CD4-positive, alpha-beta T cell treated with Interleukin-15 for 1 hour (primary cell): Measurements from ENCODE around the gene MLPH.

Experiments used
- DNase-seq: peaks from one replicate; pipeline ENCODE4 v3.0.0-alpha.2; 2020

The MLPH gene

GRCh38 chr2:237503201-237503600, 16.1 kb downstream of the MLPH start:
- no peak for DNase-seq

- DNase-seq, result no peak
Observed at GRCh38 chr2:237505188-237505939, 18.3 kb downstream of the MLPH start.

- DNase-seq, result no peak
Observed at GRCh38 chr2:237507512-237507911, 20.5 kb downstream of the MLPH start.

- no peak for DNase-seq
Observed at GRCh38 chr2:237508361-237508760, 21.3 kb downstream of the MLPH start.

- DNase-seq, result no peak
Observed at GRCh38 chr2:237509151-237509550, 22.1 kb downstream of the MLPH start.

- no peak for DNase-seq
Observed at GRCh38 chr2:237509905-237510304, 22.9 kb downstream of the MLPH start.

GRCh38 chr2:237510502-237511217, 23.6 kb downstream of the MLPH start:
- DNase-seq, result no peak

- no peak for DNase-seq
Observed at GRCh38 chr2:237511433-237511832, 24.4 kb downstream of the MLPH start.

- no peak for DNase-seq
Observed at GRCh38 chr2:237511885-237512405, 24.9 kb downstream of the MLPH start.

GRCh38 chr2:237512774-237513466, 25.9 kb downstream of the MLPH start:
- peak; percentile 70 for DNase-seq

- DNase-seq, result no peak
Observed at GRCh38 chr2:237513693-237514092, 26.6 kb downstream of the MLPH start.

GRCh38 chr2:237514474-237515130, 27.6 kb downstream of the MLPH start:
- no peak for DNase-seq

GRCh38 chr2:237515166-237515565, 28.1 kb downstream of the MLPH start:
- DNase-seq, result no peak

GRCh38 chr2:237515621-237516275, 28.7 kb downstream of the MLPH start:
- no peak for DNase-seq

GRCh38 chr2:237517163-237517562, 30.1 kb downstream of the MLPH start:
- no peak for DNase-seq

GRCh38 chr2:237517990-237518389, 30.9 kb downstream of the MLPH start:
- no peak for DNase-seq

- no peak for DNase-seq
Observed at GRCh38 chr2:237519506-237520245, 32.6 kb downstream of the MLPH start.

GRCh38 chr2:237520290-237520689, 33.2 kb downstream of the MLPH start:
- no peak for DNase-seq

GRCh38 chr2:237524631-237525030, 37.6 kb downstream of the MLPH start:
- DNase-seq, result no peak

GRCh38 chr2:237525559-237526157, 38.6 kb downstream of the MLPH start:
- DNase-seq, result no peak

GRCh38 chr2:237527233-237527632, 40.2 kb downstream of the MLPH start:
- no peak for DNase-seq
